WTC11 (cell line): Measurements from ENCODE around the gene SNRNP25. TPM values are rescaled to one million over a fixed set of nuclear protein-coding genes. Genes with fewer than 3 reads are reported as not detected.

Source experiments
- ATAC-seq: fragments of 200-7000 bp; cut with Tn5 transposase; 2 replicates; pipeline ENCODE4 v1.10.0; 2021; ENCODE audit warnings: mild to moderate bottlenecking, moderate library complexity
- CTCF ChIA-PET: fragments of 300-600 bp; sonication (Branson Sonifier 250); formaldehyde crosslinking; loops from one replicate; lab custom pipeline; 2021; ENCODE audit warnings: antibody characterized with exemption; lab: Charles Lee
- POLR2A ChIA-PET: fragments of 350-600 bp; sonication (Branson Sonifier 250); formaldehyde crosslinking; loops from one replicate; lab custom pipeline; 2021; ENCODE audit warnings: antibody characterized with exemption; lab: Charles Lee
- DNase-seq: peaks from one replicate; pipeline ENCODE4 v3.0.0; 2021; ENCODE audit warnings: low spot score
- H3K27ac Mint-ChIP-seq: 2 replicates; pipeline ENCODE4 v1.8.0; 2021; ENCODE audit warnings: mixed read lengths
- H3K27me3 Mint-ChIP-seq: 2 replicates; pipeline ENCODE4 v1.8.0; 2021; ENCODE audit warnings: low read depth, mild to moderate bottlenecking, moderate library complexity, mixed read lengths
- H3K36me3 Mint-ChIP-seq: 2 replicates; pipeline ENCODE4 v1.8.0; 2021; ENCODE audit warnings: mixed read lengths
- H3K4me1 Mint-ChIP-seq: 2 replicates; pipeline ENCODE4 v1.8.0; 2022; ENCODE audit warnings: mixed read lengths
- H3K4me3 Mint-ChIP-seq: 2 replicates; pipeline ENCODE4 v1.8.0; 2021; ENCODE audit warnings: mild to moderate bottlenecking, moderate library complexity, mixed read lengths
- H3K9me3 Mint-ChIP-seq: 2 replicates; pipeline ENCODE4 v1.8.0; 2021; ENCODE audit warnings: mixed read lengths
- AFF4 ChIP-seq: sonication (generic); formaldehyde crosslinking; IDR thresholded peaks from 2 replicates; pipeline ENCODE4 v1.8.1; 2023; ENCODE audit warnings: mild to moderate bottlenecking, missing genetic modification reagents, borderline replicate concordance
- ATF3 ChIP-seq: sonication (generic); formaldehyde crosslinking; conservative IDR thresholded peaks from 2 replicates; pipeline ENCODE4 v1.8.1; 2022; ENCODE audit warnings: mild to moderate bottlenecking, missing genetic modification reagents
- CREB1 ChIP-seq: sonication (generic); formaldehyde crosslinking; IDR thresholded peaks from 2 replicates; pipeline ENCODE4 v1.8.0; 2023; ENCODE audit warnings: mild to moderate bottlenecking, missing genetic modification reagents
- EMX1 ChIP-seq: fragments of 250-450 bp; sonication (Bioruptor Pico); IDR thresholded peaks from 2 replicates; pipeline ENCODE4 v1.8.0; 2021; ENCODE audit warnings: mild to moderate bottlenecking
- ESRRA ChIP-seq: sonication (generic); formaldehyde crosslinking; IDR thresholded peaks from 2 replicates; pipeline ENCODE4 v1.8.1; 2022; ENCODE audit warnings: mild to moderate bottlenecking, missing genetic modification reagents, borderline replicate concordance
- FOXP4 ChIP-seq: sonication (generic); formaldehyde crosslinking; IDR thresholded peaks from 2 replicates; pipeline ENCODE4 v1.8.0; 2022; ENCODE audit warnings: mild to moderate bottlenecking, missing genetic modification reagents
- GRHL2 ChIP-seq: fragments of 250-450 bp; sonication (Bioruptor Pico); IDR thresholded peaks from 2 replicates; pipeline ENCODE4 v1.8.0; 2022; ENCODE audit warnings: mild to moderate bottlenecking, moderate library complexity; ENCODE audit not compliant: insufficient replicate concordance, severe bottlenecking
- HMGA2 ChIP-seq: fragments of 250-450 bp; sonication (Bioruptor Pico); IDR thresholded peaks from 2 replicates; pipeline ENCODE4 v1.4.0; 2021; ENCODE audit warnings: mild to moderate bottlenecking, moderate library complexity
- HMGXB4 ChIP-seq: sonication (generic); formaldehyde crosslinking; IDR thresholded peaks from 2 replicates; pipeline ENCODE4 v1.8.1; 2023; ENCODE audit warnings: mild to moderate bottlenecking, moderate library complexity, missing genetic modification reagents
- JAZF1 ChIP-seq: fragments of 250-450 bp; sonication (Bioruptor Pico); IDR thresholded peaks from 2 replicates; pipeline ENCODE4 v1.9.0; 2021; ENCODE audit warnings: moderate library complexity, mild to moderate bottlenecking, inconsistent platforms
- KAT7 ChIP-seq: sonication (generic); formaldehyde crosslinking; IDR thresholded peaks from 2 replicates; pipeline ENCODE4 v1.8.1; 2023; ENCODE audit warnings: missing genetic modification reagents, mild to moderate bottlenecking, borderline replicate concordance
- NR3C1 ChIP-seq: sonication (generic); formaldehyde crosslinking; conservative IDR thresholded peaks from 2 replicates; pipeline ENCODE4 v1.8.1; 2023; ENCODE audit warnings: low read depth, mild to moderate bottlenecking, missing genetic modification reagents
- OVOL2 ChIP-seq: fragments of 250-450 bp; sonication (Bioruptor Pico); IDR thresholded peaks from 2 replicates; pipeline ENCODE4 v1.9.0; 2021; ENCODE audit warnings: mild to moderate bottlenecking, borderline replicate concordance
- RELA ChIP-seq: sonication (generic); formaldehyde crosslinking; IDR thresholded peaks from 2 replicates; pipeline ENCODE4 v1.8.1; 2022; ENCODE audit warnings: missing genetic modification reagents, mild to moderate bottlenecking, borderline replicate concordance
- SOX15 ChIP-seq: fragments of 250-450 bp; sonication (Bioruptor Pico); IDR thresholded peaks from 2 replicates; pipeline ENCODE4 v1.9.0; 2021; ENCODE audit warnings: mild to moderate bottlenecking
- ZNF121 ChIP-seq: sonication (generic); formaldehyde crosslinking; IDR thresholded peaks from 2 replicates; pipeline ENCODE4 v1.8.0; 2023; ENCODE audit warnings: missing genetic modification reagents
- ZNF138 ChIP-seq: sonication (generic); formaldehyde crosslinking; conservative IDR thresholded peaks from 2 replicates; pipeline ENCODE4 v1.8.1; 2022; ENCODE audit warnings: mild to moderate bottlenecking, moderate library complexity, missing genetic modification reagents
- total RNA-seq: library from RNA; stranded (reverse); gene quantifications from 3 replicates; pipeline ENCODE4 v1.2.3, GENCODE V29; 2021
- TF ChIP-seq, protein P1 (sequence below): sonication (generic); formaldehyde crosslinking; IDR thresholded peaks from 2 replicates; pipeline ENCODE4 v1.8.1; 2022; ENCODE audit warnings: missing genetic modification reagents, borderline replicate concordance
- TF ChIP-seq, protein P2 (sequence below): fragments of 200-600 bp; IDR thresholded peaks from 2 replicates; pipeline ENCODE4 v1.8.0; 2022; ENCODE audit warnings: antibody characterized with exemption
- TF ChIP-seq, protein P3 (sequence below): fragments of 250-450 bp; sonication (Bioruptor Pico); IDR thresholded peaks from 2 replicates; pipeline ENCODE4 v1.9.0; 2021; ENCODE audit warnings: mild to moderate bottlenecking

The SNRNP25 gene
- total RNA-seq, 1 experiment from 2014 or later, result 55.9 TPM

DNA sequence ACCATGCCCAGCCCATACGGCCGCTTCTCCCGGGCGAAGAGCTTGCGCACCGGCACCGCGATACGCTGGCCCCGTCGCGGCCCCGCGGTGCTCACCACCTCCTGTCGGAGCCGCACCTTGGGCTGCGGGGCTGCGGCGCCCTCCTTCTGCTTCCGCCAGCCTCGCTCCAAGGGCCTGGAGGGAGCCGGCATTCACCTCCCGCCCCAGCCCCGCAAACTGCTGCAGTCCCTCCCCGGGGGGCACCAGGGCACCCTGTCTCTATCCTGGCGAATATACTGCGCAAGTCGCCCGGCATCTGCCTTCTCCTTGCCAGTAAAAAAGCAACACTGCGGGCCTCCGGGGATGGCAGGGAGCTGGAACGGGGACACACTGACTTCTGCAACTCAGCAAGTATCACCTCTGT is 8.3 kb downstream of the SNRNP25 start:
- Mint-ChIP-seq H3K27me3 (no peaks in the 10 kb centered on the region), H3K36me3 (peaks cover 40% of the 10 kb centered on the region), H3K4me3 (no peak overlapping the region), H3K27ac (no peak overlapping the region), H3K4me1 (0 out of 2 replicates have a peak, but pooled peaks cover 2% of the 10 kb centered on the region), H3K9me3 (no peaks in the 10 kb centered on the region)
- POLR2A ChIA-PET, result no interaction called here
- ATAC-seq (no peak), DNase-seq (no peak)
- TF ChIP-seq GRHL2, result no peak
- TF ChIP-seq AFF4 (CRISPR knock-in tag), result no peak
- TF ChIP-seq EMX1 (CRISPR knock-in tag), result no peak
- TF ChIP-seq ATF3 (CRISPR knock-in tag), result no peak
- TF ChIP-seq JAZF1 (CRISPR knock-in tag), result no peak
- TF ChIP-seq NR3C1 (CRISPR knock-in tag), result no peak
- no peak for TF ChIP-seq CREB1 (CRISPR knock-in tag)
- TF ChIP-seq HMGA2 (CRISPR knock-in tag), result no peak
- no peak for TF ChIP-seq ZNF138 (CRISPR knock-in tag)
- TF ChIP-seq OVOL2 (CRISPR knock-in tag), result no peak
- no peak for TF ChIP-seq SOX15 (CRISPR knock-in tag)
- TF ChIP-seq, protein P1, sequence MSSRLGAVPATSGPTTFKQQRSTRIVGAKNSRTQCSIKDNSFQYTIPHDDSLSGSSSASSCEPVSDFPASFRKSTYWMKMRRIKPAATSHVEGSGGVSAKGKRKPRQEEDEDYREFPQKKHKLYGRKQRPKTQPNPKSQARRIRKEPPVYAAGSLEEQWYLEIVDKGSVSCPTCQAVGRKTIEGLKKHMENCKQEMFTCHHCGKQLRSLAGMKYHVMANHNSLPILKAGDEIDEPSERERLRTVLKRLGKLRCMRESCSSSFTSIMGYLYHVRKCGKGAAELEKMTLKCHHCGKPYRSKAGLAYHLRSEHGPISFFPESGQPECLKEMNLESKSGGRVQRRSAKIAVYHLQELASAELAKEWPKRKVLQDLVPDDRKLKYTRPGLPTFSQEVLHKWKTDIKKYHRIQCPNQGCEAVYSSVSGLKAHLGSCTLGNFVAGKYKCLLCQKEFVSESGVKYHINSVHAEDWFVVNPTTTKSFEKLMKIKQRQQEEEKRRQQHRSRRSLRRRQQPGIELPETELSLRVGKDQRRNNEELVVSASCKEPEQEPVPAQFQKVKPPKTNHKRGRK, result no peak
- no peak for TF ChIP-seq RELA (CRISPR knock-in tag)
- TF ChIP-seq KAT7 (CRISPR knock-in tag), result no peak
- TF ChIP-seq ZNF121 (CRISPR knock-in tag), result no peak
- TF ChIP-seq HMGXB4, result no peak
- TF ChIP-seq, protein P2, sequence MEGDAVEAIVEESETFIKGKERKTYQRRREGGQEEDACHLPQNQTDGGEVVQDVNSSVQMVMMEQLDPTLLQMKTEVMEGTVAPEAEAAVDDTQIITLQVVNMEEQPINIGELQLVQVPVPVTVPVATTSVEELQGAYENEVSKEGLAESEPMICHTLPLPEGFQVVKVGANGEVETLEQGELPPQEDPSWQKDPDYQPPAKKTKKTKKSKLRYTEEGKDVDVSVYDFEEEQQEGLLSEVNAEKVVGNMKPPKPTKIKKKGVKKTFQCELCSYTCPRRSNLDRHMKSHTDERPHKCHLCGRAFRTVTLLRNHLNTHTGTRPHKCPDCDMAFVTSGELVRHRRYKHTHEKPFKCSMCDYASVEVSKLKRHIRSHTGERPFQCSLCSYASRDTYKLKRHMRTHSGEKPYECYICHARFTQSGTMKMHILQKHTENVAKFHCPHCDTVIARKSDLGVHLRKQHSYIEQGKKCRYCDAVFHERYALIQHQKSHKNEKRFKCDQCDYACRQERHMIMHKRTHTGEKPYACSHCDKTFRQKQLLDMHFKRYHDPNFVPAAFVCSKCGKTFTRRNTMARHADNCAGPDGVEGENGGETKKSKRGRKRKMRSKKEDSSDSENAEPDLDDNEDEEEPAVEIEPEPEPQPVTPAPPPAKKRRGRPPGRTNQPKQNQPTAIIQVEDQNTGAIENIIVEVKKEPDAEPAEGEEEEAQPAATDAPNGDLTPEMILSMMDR, result no peak
- TF ChIP-seq, protein P3, sequence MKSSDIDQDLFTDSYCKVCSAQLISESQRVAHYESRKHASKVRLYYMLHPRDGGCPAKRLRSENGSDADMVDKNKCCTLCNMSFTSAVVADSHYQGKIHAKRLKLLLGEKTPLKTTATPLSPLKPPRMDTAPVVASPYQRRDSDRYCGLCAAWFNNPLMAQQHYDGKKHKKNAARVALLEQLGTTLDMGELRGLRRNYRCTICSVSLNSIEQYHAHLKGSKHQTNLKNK (CRISPR knock-in tag), result no peak
- TF ChIP-seq FOXP4 (CRISPR knock-in tag), result no peak
- no peak for TF ChIP-seq ESRRA (CRISPR knock-in tag)
- CTCF ChIA-PET, result interaction anchor here (0.7 to 16.9 kb wide), 4 partner anchors 8 to 301 kb away, joined by 3 to 493 read pairs (median 4); partner anchors contain the start of genes POLR3K and SNRNP25
